AG08396 (cell line): ENCODE data around the gene SLC12A2.

Experiments used
- DNase-seq: peaks from one replicate; pipeline ENCODE4 v3.0.0; 2012; ENCODE audit warnings: low spot score, mixed read lengths

Gene SLC12A2

GRCh38 chr5:128172102-128172501 is 88.5 kb downstream of the SLC12A2 start:
- no peak for DNase-seq

DNA sequence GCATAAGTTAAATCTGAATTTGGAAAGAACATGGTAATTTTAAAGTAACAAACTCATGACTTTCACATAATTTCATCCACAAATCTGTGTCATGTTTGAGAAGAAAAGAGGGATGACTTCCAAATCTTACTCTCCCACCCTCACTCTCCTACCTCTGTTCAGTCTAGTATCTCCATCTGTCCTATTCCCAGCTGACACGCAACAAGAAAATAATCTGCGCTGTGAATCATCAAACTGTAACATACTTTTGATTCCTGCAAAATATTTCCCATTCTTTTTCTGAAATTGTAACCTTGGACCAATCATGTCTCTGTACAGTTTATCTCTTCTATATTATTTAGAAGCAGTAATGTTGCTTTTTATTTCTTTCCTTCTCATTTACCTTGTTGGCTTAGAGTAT is 91.4 kb downstream of the SLC12A2 start:
- DNase-seq = no peak

GRCh38 chr5:128192368-128192767 is 108.8 kb downstream of the SLC12A2 start:
- no peak for DNase-seq

DNA sequence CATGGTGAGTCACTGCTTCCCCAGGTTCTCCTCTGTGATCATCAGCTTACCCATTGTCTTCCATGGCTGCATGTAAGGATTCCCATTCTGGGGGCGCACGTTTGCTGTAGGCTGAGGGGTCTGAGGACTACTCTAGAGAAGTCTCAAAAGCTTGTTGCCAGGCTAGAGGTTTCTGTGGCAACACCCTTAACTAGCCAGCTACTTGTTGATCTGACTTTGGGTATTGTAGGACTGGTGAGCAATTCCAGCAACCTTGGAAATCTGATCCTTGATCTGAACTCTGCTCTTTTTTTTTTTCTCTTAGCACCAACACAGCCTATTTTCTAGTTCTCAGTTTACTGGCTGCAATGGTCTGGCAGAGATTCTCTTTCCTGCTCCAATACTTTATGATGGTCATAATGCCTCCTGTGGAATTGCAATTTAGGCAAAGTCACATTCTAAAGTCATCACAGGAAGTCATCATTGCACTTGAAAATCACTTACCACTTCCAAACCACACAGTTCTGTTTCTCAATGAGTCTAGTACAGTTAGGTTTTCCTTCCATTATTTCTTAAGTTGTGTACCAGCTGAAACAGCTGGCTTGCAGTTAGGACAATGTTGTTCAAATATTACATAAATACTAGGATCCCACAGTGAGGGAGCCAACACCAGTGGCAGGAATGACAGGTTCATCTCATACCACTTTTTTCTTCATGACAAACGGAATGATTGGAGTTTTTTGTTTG is 110.3 kb downstream of the SLC12A2 start:
- no peak for DNase-seq

GRCh38 chr5:128195316-128195715 is 111.8 kb downstream of the SLC12A2 start:
- no peak for DNase-seq

DNA sequence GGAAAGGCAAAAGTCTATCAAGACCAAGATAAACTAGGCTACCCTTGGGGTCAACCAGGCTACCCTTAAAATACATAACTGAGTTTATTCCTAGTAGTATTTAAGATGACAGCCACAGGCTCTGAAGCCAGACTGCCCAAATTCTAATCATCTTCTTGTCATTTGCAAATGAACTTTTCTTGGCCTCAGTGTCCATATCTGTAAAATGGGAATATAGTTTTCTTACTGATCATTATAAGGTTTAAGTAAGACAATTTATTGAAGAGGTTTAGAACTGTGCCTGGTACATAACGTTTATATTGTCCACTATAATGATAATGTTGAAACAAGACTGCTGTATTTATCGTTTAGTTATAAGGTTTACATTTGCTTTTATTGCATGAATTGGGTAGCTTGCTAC is 112.5 kb downstream of the SLC12A2 start:
- DNase-seq = no peak

- peak; percentile 55 for DNase-seq
Observed at GRCh38 chr5:128196791-128197190, 113.2 kb downstream of the SLC12A2 start.

- DNase-seq = no peak
Observed at GRCh38 chr5:128197896-128198522, 114.4 kb downstream of the SLC12A2 start.

DNA sequence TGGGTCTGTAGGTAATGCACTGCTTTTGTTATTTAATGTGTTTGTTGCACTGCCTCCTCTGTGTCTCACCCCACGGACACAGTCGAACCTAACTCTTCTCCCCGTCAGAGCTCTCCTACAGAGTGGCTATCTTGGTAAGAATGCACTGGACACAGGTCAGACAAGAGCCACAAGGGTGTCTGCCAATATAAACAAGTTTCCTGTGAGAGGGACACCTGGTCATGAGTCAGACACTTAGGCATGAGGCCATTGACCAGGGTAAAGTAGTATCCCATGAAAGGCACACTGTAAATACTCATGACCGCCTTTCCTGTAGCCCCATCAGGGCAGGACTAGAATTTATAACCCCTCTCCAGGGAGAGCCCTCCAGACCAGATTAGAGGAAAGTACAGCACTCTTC is 115.5 kb downstream of the SLC12A2 start:
- DNase-seq = no peak

- no peak for DNase-seq
Observed at GRCh38 chr5:128199611-128200010, 116.0 kb downstream of the SLC12A2 start.

DNA sequence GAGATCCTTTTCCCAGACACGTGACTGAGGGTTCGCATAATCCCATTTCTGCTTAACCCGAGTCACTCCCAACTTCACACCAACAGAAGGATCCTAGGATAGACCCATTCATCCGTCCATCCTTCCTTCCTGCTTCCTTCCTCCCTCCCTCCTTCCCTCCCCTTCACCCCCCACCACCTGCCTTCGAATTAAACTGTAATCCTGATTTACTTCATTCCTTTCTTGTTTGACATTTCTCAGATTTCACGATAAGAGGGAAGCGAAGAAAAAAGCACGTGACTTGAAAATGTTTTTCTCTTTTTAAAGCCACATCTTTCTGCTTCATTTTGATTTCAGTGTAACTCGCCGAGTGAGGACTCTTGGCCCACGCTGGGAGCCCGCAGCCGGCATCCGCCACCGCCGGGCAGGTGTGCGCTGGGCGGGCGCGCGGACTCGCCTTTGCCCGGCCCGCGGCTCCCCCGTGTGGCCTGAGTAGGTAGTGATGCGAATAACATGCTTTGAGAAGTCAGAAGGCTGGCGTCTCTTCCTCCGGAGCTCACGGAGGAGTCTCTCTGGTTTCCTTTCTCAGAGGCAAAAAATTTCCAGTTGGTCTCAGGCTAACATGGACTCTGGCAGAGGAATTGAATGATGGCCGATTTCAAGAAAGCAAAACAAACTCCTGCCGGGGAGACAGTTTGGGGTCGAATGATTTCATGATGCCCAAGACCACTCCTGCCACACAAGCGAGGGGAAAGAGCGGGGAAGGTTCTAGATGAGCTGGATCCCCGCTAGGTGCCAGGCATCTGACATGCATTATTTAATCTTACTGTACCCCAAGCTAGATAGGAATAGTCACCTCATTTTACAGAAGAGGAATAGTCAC is 117.7 kb downstream of the SLC12A2 start:
- DNase-seq = peak; percentile 85

- DNase-seq = no peak
Observed at GRCh38 chr5:128202320-128202719, 118.8 kb downstream of the SLC12A2 start.

DNA sequence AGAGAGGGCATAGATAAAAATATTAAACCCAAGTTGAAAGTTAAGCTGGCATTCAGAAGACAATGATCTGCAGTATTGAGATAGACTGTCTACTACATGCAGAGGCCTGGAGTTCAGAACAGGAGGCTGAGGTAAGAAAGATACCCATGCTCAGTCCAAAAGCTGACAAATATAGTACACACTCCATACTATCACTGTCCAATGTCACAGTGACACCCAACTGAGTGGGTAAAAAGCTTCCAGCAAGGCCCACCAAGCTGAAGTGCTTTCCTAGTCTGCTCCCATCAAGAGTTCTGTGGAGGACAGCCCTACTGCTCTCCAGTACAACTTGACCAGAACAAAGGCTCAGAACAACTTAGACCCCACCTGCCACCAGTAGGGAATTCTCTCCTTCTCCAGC is 124.9 kb downstream of the SLC12A2 start:
- DNase-seq = no peak

DNA sequence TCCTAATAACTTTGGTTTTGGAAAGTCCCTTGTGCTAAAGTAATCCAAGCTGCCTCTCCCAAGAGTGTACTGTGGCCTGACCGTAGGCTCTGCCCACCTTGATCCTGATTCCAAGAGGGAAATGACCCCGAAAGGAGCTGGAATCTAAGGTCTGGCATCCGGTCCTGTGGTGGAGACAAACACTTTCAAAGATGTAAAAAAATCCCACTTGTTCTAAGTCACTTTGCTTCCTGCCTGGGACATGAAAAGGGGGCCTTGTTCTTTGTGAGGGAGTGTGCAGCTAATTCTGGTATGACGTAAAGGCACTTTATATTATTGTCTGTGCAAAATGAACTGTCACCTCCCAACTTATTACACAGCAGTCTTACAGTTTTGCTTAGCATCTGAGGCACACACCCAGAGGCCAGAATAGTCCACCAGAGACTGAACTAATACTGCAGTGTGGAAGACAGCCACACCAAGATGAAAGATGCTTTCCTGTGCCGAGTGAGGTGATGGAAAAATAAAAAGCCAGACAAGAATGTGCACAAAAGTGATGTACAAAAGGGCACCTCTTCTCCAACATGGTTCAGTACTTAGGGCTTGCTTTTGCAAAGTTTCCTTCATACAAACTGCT is 128.7 kb downstream of the SLC12A2 start:
- no peak for DNase-seq

GRCh38 chr5:128213340-128213739 is 129.8 kb downstream of the SLC12A2 start:
- DNase-seq = peak; percentile 39

GRCh38 chr5:128213833-128214232 is 130.3 kb downstream of the SLC12A2 start:
- DNase-seq = no peak

GRCh38 chr5:128216285-128216684 is 132.7 kb downstream of the SLC12A2 start:
- no peak for DNase-seq

DNA sequence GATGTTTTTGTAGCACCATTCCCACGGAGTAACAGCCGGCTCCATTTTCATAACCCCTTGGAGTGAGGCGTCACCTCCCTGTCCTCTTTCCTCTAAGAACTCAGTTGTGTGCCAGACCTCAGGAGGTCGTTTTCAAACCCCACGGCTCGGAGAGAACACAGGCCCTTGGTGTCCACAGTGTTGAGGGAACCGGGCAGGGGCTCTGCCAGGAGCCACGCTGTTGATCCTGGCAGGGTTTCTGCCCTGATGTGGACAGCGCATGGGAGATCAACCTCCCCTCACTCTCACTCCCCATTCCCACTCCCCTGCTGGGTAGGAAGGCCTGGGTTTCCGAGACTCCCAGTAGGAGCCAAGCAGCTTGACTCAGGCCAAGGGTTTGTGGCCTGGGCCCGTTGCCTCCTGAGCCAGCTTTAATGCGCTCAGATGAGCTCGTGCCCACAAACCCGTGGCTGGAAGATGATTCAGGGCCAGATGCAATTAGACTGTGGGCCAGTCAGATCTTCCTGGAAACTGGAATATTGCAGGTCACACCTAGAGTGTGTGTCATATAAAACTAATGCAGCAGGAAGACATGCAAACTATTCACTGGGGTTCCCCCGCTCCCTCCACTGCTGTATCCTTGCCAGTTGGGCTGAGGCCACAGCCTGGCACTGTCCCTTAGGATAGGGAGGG is 133.4 kb downstream of the SLC12A2 start:
- peak; percentile 45 for DNase-seq

DNA sequence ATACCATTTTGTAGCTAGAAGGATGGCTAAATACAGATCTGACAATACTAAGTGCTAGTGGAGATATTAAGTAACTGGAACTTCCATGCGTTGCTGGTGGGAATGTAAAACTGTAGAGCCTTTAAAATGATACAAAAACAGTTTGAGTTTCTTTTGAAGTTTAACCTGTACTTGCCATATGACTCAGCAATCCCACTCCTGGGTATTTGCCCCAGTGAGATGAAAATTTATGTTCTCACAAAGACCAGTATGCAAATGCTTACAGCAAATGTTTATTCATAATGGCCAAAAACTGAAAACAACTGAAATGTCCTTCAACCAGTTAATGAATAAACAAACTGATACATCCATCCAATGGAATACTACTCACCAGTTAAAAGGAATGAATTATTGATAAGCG is 137.3 kb downstream of the SLC12A2 start:
- DNase-seq = no peak

- DNase-seq = no peak
Observed at GRCh38 chr5:128224336-128224735, 140.8 kb downstream of the SLC12A2 start.

DNA sequence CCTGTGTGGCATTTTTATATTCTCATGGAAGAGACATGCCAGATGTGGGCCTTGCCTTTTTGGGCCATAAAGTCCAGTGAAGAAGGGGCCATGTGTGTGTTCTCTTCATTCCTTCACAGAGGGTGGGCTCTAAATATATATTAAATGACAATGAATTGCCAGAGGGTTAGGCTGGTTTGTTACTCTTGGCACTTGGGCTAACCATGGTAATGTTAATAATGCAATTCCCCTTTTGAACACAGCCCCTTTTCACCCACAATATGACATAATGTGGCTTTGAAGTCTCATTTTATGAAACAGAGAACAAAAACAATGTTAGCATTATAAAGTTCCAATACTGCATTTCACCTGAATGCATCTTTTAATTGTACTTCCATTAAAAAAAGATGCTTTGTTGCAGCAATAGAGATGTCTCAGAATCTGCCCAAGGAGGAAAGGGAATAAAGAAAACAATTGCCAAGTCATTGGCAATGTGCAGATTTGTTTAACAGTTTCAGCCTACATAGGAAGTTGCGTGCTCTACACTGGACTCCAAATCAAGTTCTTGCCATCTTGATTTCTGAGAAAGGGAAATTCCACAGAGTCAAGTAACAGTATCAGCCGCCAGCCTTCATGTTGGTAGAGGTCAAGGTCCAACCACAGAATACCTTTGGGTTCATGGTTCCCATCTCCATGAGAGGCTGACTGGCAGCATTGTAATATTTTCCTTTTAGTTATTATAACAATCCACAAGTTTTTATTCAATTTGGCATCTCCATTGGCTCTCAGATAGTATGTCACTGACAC is 141.9 kb downstream of the SLC12A2 start:
- no peak for DNase-seq
